Kidney tubule cell (primary cell): ENCODE data around the gene ADAM19.

ENCODE experiments used
- DNase-seq: peaks from one replicate; pipeline ENCODE4 v3.0.0-alpha.2; 2018; ENCODE audit warnings: low spot score

The ADAM19 gene

GRCh38 chr5:157561110-157561509, 14.5 kb downstream of the ADAM19 start:
- DNase-seq, result no peak

DNA sequence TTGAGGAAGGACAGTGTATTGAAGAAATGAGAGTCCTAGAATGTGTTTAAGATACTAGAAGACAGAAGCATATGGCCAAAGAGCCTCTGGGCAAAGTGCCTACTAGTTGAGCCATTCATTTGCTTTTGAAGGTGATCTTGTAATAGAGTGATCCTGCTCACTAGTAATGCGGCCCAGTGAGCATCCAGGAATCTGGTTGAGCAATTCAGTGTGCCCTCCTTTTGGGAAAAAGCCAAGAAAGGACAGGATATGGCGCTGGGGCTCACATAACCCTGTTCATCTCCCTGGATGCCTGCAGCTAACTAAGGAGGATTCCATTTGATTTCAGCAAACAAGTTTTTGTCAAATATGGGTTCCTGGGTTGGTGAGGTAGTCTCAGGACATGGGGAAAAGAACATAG, 16.3 kb downstream of the ADAM19 start:
- DNase-seq, result peak; percentile 79

GRCh38 chr5:157558681-157559080, 16.9 kb downstream of the ADAM19 start:
- DNase-seq, result no peak

DNA sequence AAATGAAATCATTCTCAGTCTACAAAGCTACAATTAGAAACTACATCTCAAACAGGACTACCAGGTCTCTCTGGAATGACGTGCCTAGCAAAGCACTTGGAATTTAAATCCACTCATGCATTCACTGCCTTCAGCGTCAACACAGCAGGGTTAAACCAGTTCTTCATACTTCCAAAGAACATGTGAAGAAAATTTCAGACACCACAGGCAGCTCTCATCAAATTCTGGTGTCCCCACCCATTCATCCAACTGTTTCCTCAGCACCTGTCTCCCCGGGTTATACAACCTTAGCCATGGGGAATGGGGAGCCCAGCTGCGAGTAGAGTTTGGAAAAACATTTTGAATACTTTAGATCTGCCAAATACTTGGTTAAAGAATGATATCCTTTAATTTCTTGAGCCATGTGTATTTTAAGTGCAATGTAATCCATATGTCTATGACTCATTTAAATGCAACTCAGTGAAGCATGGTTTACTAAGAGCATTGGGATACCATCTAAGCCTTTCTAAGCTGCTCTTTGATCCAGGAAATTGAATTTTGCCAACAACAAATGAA, 17.5 kb downstream of the ADAM19 start:
- peak; percentile 85 for DNase-seq

GRCh38 chr5:157556615-157557418, 18.8 kb downstream of the ADAM19 start:
- DNase-seq, result no peak

GRCh38 chr5:157555037-157555640, 20.4 kb downstream of the ADAM19 start:
- no peak for DNase-seq

- DNase-seq, result no peak
Observed at GRCh38 chr5:157554179-157555036, 21.2 kb downstream of the ADAM19 start.

- DNase-seq, result no peak
Observed at GRCh38 chr5:157552650-157553049, 22.9 kb downstream of the ADAM19 start.

GRCh38 chr5:157550663-157551062, 24.9 kb downstream of the ADAM19 start:
- no peak for DNase-seq

DNA sequence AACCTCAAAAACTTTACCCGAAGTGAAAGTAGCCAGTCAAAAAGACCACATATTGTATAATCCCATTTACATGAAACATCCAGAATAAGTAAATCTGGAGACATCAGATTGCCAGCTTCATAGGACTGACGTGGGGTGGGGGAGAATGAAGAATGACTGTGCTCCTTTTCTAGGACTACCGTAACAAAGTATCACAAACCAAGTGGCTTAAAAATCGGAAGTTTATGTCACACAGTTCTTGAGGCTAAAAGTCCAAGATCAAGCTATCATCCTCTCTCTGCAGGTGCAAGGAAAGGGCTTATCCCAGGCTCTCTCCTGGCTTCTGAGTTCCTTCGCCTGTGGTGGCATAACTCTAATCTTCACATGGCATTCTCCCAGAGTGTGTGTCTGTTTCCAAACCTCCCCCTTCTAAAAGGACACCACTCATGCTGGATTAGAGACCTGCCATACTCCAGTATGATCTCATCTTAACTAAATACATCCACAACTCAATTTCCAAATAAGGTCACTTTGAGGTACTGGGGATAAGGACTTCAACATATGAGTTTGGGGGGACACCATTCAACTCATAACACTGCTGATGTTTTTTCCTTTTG, 25.5 kb downstream of the ADAM19 start:
- DNase-seq, result no peak

- DNase-seq, result no peak
Observed at GRCh38 chr5:157549283-157549629, 26.3 kb downstream of the ADAM19 start.

DNA sequence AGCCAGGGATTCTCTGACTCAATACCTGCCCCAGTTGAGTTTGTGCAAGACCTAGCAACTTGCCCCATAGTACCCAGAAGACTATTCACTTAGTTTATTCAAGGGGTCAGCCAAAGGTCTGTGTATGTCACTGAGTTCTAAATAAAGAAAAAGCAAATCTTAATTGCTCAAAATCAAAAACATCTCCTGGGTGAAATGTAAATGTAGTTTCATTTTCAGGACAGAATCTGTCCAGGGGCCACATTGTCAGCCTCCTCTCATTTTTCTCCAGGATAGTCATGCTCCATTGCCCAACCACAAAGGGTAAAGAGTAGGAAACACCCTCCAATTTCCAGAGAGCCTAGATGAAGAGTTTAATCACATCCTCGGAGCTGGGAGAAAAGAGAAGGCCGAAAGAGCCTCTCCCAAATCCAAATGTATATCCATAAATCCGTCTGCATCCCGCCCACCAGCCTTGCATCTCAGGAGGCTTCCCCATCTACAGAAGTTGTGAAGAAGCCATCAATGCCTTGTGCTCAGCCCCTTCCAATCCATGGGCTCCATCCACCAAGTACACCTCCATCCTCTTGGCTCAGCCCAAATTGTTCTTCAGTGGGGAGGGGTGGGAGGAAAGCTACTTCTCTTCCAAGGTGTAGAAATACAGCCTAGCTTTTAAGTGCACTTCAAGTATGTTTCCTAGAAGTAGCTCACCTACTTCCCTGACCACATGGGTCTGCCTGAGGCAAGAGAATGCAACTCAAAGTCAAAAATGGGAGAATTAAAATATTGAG, 26.9 kb downstream of the ADAM19 start:
- peak; percentile 68 for DNase-seq

DNA sequence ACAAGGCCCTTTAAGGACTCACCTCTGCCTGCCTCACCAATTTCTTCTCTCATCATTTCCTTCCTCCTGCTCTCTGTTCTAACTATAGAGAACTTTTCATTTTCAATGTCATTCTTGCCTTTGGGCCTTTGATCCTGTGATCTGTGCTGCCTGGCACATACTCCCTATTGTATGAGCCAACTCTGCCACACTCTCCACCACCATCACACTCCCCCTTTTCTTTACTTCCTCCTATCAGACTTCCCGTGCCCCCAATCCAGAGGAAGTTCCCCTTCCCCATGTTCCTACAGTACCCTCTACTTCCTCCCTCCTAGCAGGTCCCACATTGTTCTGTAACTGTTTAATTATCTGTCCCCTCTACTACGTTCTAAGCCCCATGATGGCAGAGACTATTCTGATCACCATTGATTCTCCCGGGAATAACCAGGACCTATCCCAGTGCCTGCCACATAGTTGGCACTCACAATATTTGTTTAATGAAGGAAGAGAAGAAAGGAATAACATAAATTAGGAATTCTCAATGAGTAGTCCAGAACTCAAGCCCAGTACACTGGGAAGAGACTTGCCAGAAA, 27.5 kb downstream of the ADAM19 start:
- DNase-seq, result no peak

GRCh38 chr5:157546456-157547100, 29.0 kb downstream of the ADAM19 start:
- no peak for DNase-seq

- DNase-seq, result no peak
Observed at GRCh38 chr5:157545610-157546310, 29.8 kb downstream of the ADAM19 start.

DNA sequence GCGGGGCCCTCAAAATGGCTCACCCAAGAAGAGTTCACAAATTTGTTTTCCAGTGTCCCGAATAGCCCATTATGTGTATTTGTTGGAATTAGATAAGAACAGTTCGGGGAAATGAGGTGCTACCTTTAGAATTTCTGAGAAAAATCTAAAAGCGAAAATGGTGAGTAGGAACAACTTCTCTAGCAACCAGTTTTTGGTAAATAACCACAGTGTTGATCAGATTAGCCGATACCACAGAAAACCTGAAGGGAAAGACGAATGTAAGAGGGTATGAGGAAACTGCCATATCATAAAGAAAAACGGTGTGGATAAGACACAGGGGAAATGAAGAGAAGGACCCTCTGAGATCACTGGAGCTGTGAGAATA, 31.0 kb downstream of the ADAM19 start:
- DNase-seq, result no peak

- DNase-seq, result no peak
Observed at GRCh38 chr5:157543825-157544622, 31.6 kb downstream of the ADAM19 start.

DNA sequence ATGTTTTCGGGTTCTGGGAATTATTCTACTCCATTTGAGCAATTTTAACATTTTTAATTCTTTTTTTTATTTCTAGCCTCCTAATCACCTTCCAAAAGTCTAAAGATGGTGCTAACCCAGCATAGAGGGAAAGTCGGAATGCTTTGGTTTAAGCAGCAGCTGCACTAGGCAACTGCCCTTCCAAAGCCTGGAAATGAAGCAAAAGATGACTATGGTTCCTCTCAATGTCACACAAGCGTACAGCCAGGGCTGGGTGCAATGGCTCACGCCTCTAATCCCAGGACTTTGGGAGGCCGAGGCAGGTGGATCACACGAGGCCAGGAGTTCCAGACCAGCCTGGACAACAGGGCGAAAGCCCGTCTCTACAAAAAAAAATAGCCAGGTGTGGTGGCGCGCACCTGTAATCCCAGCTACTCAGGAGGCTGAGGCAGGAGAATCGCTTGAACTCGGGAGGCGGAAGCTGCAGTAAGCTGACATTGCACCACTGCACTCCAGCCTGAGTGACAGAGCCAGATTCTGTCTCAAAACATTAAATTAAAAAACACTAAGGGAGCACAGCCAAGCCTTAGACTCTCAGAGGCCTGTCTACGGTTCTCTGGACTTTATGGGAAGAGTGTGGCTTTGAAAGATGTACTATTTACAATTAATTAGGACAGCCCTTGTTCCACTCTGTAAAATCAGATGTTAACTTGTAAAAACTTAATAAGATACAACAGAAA, 33.1 kb downstream of the ADAM19 start:
- DNase-seq, result no peak
